HG03135 (cell line): Measurements from ENCODE around the gene HBP1.

ENCODE experiments used
- ATAC-seq: cut with Tn5 transposase; IDR thresholded peaks from one replicate; pipeline ENCODE4 v1.9.1; 2021; ENCODE audit warnings: mild to moderate bottlenecking, moderate library complexity; ENCODE audit not compliant: unreplicated experiment

The HBP1 gene

DNA sequence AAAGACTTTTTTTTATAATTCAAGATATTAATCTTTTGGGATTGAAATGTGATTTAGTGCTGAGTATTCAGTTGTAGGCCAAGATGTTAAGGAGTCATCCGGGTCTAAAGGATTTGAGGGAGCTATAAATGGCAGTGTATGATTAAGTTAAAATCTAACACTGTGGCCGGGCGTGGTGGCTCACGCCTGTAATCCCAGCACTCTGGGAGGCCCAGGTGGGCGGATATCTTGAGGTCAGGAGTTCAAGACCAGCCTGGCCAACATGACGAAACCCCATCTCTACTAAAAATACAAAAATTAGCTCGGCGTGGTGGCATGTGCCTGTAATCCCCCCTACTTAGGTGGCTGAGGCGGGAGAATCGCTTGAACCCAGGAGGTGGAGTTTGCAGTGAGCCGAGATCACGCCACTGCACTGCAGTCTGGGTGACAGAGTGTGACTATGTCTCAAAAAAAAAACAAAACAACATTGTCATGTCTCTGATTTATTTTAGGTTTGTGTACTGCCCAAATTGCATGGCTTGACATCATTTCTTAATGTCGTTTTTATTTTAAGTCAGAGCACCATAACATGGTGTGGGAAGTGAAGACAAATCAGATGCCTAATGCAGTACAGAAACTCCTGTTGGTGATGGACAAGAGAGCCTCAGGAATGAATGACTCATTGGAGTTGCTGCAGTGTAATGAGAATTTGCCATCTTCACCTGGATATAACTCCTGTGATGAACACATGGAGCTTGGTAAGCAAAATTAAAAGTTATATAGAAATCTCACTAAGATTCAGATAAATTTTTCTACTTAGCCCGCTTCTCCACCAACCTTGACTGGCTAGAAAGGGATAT, 10.7 kb downstream of the HBP1 start:
- ATAC-seq: no peak

DNA sequence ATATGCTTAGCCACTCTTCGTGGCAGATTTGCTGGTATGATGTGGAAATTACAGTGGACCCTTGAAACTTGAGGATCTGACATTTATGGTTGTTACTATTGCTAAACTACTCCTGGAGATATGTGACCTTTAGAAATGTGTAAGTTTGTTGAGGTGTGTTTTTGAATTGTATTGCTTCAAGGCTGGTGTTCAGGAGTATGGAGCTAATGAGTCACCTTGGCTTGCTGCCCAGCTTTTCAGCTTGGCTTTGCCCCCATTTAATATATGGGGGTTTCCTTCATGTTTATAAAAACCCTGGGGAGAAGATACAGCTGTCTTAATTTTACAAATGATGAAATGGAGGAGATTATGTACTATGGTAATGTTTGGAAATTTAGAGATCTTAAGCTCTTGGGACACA, 11.6 kb downstream of the HBP1 start:
- ATAC-seq: no peak

DNA sequence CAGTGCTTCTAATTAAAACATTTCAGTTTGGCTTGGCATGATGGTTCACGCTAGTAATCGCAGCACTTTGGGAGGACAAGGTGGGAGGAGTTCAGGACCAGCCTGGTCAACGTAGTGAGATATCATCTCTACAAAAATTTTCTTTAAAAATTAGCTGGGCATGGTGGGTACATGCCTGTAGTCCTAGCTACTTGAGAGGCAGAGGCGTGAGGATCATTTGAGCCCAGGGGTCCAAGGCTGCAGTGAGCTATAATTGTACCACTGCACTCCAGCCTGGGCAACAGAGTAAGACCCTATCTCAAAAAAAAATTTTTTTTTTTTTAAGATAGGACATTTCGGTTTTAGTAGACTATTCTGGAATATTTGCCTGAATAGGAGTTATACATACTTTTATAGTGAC, 12.4 kb downstream of the HBP1 start:
- no peak for ATAC-seq

DNA sequence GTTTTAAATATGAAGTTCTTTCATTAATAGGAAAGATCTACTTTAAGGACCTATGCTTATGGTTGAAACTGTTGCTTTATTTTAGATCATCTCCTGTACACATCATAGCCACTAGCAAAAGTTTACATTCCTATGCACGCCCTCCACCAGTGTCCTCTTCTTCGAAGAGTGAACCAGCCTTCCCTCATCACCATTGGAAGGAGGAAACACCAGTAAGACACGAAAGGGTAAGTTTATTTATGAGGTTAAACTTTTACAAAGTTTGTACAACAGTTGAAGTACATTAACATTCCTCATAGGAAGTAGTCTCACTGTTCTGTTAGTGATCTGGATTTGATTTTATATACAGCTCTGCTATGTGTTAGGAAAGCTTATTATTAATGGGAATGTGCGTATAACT, 16.9 kb downstream of the HBP1 start:
- no peak for ATAC-seq

DNA sequence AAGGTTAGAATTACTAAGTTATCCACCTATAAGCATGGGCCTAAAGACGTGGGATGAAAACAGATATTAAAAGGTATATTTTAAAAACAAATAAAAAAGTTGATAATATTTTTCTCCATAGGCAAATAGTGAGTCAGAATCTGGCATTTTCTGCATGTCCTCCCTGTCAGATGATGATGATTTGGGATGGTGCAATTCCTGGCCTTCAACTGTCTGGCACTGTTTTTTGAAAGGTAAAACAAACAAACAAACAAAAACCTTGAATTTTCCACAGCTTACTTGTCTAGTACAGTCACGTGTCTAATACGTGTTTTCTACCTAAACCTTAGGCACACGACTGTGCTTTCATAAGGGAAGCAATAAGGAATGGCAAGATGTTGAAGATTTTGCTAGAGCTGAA, 17.4 kb downstream of the HBP1 start:
- no peak for ATAC-seq

DNA sequence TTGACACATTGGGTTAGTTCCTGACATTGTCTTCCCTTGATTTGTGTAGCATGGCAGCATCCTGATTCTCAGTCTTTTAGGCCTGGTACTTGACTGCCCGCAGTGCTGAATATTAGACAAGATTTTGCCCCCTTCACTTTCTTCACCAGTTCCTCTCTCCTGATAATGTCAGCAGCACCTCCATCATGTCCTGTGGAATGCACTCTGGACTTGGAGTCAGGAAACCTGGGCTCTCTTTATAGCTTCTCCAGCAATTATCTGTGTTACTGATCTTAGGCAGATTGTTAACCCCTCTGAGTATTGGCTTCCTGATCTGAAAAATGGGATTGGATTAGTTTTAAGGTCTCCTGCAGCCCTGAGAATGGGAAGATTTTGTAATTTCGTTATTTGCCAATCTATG, 19.0 kb downstream of the HBP1 start:
- no peak for ATAC-seq

DNA sequence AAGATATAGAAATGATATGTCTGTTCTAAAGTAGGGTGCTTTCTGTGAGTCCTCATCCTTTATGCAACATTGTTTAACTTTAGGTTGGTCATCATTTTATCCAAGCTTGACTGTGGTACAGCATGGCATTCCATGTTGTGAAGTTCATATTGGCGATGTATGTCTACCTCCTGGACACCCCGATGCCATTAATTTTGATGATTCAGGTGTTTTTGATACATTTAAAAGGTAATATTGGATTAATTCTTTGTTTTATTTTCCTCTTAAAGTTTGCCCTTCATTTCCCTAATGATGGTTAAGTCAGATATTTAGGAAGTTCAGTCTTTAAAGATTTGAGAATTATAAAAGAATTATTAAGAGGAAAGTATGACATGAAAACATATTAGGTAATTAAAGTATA, 21.3 kb downstream of the HBP1 start:
- no peak for ATAC-seq

DNA sequence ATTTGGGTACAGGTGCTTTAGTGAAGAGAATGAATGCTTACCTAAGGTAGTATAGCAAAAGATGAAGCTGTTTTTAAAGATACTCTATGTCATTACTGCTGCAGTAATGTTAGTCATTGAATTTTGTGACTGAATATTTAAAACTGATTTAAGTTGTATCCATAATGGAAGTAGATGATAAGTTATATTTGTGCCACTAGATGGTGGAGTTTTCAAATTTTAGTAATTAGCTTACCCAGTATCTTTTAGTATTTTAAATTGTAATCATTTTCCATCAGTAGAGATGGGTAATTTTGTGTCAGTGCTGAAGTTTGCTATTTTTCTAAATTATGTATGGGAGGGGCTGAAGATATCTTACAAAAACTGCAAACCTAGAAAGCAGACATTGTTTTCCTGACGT, 25.2 kb downstream of the HBP1 start:
- no peak for ATAC-seq

DNA sequence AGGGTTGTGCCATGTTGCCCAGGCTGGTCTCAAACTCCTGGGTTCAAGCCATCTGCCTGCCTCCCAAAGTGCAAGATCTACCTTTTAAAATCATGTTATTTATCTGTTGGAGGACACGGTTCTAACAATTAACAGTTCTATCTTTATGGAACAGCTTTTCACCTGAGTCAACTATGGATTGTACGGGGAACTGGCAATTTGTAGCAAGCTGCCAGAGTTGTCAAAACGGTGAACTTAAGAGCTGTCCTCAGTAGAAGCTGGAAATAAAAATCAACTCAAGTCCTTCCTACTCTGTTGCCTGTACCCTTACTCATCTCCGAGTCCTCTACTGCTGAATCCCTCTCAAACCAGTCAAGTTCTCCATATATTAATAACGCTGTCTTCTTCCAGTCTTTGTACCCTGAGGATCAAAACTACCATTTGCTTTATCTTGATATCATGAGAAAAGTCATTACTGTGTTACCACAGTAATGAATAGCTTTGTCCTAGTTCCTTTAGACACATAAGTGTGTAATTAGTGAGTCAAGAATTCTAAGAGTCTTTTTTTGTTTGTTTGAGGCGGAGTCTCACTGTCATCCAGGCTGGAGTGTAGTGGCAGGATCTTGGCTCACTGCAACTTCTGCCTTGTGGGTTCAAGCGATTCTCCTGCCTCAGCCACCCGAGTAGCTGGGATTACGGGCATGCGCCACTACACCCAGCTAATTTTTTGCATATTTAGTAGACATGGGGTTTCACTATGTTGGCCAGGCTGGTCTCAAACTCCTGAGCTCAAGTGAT, 28.2 kb downstream of the HBP1 start:
- no peak for ATAC-seq

DNA sequence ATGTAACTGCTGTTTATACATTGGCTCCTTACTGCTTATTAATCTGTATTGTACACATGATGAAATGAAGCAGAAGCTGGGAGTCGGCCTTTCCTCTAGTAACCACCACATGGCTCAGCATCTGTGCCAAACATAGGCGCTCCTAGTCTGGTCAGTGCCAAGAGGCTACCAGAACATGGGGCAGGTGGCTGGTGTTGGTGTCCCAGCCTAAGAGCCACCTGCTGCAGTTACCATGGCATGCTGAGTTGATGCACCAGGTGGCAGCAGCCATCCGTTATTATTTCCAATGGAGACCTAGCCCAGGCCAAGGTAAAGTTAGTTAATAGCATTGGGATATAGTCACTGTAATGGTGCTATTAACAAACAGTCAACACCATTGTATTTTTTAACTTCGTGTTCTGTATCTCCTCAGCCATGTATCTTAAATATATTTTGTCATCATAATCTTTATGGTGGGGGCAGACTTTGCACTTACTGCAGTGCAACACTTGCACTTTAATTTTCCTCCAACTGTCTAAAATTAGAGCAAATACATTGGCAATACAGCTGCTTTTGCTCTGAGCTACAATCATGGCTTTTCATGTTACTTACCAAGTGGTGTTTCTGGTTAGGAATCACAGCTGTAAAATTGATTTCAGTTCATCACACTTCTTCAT, 33.1 kb downstream of the HBP1 start:
- ATAC-seq: no peak

DNA sequence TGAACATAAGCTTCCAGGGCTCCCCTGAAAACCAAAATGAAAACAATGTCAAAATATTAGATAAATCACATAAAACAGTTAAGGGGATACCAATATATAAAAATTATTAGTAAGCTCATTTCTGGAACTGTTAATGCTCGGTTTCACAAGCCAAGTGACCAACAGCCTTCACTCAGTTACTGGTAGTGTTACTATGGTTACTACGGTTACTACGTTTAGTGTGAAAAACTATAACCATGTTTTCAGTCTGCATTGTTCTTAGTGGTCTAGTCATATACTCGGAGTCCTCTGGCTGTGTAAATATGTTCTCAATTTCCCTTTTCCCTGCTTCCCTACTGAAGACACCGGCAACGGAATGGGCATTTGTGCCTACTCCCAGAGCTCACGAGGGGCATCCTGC, 34.8 kb downstream of the HBP1 start:
- no peak for ATAC-seq

DNA sequence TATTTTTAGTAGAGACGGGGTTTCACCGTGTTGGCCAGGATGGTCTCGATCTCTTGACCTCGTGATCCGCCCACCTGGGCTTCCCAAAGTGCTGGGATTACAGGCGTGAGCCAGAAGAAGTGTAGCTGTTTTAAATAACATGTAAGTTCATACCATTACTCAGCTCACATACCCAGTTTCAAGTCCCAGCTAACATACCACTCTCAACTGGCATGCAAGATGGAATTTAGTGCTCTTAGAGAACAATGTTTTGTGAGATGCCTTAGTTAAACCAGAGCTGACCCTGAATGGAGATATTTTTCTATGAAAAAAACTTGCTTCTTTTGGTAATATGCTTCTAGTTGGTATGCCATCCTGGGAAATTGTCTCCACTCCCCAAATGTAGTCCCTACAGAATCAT, 37.3 kb downstream of the HBP1 start:
- no peak for ATAC-seq

DNA sequence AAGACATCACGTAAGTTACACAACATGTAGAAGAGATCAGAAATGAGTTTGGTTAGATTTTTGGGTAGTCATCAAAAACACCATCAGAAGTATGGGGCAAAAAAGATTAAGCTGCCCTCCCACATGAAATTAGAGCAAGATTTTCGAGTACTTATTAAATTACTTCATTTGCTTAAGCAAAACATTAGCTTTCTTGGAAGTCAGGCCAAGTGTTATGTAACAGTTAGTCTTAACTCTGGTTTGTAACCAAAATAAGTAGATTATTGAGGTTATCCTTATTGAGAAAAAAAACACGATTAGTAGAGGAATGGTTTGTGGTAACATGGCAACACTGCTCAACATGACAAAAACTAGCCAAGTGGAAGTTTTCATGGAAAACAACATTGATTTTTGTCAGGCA, 37.9 kb downstream of the HBP1 start:
- no peak for ATAC-seq

DNA sequence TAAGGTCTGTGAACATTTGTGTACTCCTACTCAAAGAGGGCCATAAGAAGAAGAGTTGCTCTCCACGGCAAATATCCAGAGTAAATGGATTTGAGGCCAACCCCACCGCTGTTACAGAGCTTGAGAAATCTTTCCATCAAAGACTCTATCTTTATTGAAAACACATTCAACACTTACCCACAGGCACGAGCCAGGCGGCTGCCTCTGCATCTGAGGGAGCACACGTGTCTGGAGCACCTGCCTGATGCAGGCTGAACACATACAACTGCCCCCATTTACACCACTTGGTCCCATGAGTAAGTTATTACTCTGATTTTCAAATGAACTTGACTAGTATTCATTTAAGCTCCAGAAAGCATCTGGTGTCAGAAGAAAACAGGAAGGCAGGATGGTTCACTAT, 38.7 kb downstream of the HBP1 start:
- ATAC-seq: no peak

DNA sequence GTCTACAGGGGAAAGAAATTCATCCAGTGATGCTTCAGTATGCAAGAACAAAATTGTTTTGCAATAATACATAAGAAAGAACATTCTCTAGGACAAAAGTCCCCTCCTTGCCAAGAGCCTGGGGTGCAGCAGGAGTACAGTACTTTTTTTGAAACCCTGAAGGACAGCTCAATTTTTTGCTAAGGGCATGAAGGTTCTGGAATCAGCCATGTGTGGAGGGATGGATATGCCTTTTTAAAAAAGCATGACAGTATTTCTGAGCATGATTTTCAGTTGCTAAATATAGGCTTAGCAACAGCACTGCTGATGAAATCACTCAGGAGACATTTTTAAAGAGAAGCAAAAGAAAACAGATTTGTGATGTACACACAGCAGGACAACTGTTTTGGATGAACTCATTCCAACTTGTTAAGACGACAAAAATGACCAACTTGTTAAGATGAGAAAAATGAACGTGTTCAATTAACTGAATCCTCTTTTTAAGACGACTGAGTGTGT, 39.3 kb downstream of the HBP1 start:
- no peak for ATAC-seq

DNA sequence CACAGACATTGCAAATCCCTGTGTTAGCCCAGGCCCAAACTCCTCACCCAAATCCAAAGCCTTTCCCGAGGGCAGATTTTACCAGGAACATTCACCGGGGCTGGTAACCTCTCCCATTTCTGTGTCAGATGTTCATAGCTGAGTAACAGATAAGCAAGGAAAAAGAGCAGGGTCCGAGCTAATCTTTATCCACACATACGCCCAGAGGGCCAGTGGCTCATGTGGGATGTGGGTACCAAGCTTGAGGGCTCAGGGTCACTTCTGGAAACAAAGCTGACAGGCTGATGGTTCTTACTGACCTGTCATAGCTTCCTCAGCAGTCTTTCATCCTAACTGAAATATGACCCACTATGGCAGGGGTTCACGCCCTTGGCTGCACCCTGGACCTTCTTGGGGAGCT, 39.8 kb downstream of the HBP1 start:
- no peak for ATAC-seq

DNA sequence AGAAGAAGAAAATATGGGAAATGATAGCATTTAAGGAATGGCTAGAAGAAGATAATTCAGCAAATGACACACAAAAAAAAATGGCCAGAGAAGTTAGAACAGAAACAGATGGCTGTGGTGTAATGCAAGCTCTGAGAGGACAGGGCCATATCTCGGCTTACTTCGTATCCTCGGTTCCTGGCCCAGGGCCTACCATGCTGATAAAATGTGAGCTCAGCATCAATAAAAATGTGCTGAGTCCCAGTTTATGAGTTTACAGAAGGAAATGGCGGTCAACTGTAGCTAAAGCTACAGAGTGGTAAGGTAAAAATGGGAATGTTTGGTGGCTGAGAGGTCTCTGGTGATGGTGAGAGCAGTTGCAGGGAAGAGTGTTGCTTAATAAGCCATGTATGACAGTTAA, 40.8 kb downstream of the HBP1 start:
- ATAC-seq: no peak

DNA sequence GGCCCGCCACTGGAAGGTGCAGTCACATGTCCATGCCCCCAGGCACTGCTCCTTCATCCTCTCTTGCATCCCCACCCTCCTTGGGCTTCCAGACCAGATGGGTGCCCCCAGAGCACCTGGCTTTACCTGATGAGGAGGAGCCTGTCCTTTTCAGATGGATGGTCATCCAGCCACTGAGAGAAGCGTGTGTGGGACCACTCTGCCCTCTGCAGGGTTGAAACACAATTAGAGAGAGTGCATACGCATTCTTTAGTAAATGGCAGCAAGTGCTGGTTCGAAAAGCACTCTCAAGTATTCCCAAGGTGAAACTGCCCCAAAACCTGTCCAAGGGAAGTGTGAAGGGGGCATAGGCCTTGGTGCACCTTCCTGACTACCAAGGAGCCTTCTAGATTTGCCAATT, 41.6 kb downstream of the HBP1 start:
- no peak for ATAC-seq

DNA sequence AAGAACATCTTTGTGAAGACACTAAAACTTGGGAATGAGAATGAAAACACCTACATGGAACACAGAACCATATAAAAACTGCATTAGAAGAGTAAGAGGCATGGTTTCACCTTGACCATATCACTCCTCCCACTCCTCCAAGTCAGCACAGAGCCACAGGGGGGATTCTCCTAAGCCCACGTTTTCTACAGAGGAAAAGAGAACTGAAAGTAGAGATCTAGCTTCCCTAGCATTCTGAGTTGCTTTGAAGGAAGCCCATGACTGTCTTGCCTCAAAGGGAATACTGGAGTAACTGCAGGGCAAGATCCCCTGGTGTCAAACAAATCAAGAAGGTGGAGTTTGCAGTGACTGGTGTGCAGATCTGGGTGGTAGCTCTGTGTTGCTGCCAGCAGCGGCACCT, 43.9 kb downstream of the HBP1 start:
- no peak for ATAC-seq

DNA sequence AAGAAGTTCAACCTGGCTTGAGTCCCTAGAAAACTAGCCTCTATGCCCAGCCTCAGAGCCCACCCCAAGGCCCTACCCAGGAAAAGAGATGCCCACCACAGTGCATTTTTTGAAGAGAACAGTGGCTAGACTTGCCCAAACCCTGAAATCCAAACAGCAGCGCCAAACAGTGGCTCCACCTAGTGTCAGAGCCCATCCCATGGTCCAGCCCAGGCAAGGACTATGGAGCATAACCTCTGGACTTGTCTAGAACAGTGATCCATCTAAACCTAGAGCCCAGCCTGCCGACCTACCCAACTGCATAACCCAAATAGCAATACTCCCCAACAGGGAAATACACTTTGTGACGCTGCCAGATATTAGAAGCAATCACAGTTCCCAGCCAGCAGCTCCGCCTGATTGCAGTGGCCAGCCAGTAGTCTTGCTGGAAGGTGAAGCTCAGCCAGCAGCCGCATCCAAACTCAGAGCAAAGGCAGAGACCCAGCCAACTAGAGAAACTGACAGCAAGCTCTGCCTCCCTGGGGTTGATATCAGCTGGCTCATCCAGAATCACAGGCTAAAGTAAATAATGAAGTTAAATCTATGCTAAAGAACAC, 44.5 kb downstream of the HBP1 start:
- ATAC-seq: no peak

DNA sequence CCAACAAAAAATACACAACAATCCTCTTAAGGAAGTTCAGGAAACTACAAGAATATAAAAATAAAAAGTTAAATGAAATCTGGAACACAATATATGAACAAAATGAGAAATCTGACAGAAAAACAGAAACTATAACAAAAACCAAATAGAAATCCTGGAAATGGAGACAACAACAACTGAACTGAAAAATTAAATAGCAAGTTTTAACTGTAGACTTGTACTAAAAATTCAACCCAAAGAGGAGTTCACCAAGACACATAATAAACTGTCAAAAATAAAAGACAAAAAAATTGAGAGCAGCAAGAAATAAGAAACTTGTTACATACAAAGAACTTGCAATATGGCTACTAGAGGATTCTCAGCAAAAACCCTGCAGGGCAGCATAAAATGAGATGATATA, 45.1 kb downstream of the HBP1 start:
- ATAC-seq: no peak
